OCI-LY1 (cell line): ENCODE measurements around the gene BACH2.

ENCODE experiments used
- H2AFZ ChIP-seq: fragments of 200-600 bp; sonication (generic), shearing (Covaris generic); 2 replicates; pipeline ENCODE4 v1.6.0; 2014; ENCODE audit warnings: antibody characterized with exemption, mild to moderate bottlenecking, low read length
- H3F3A ChIP-seq: fragments of 200-600 bp; sonication (generic), shearing (Covaris generic); 2 replicates; pipeline ENCODE4 v1.6.0; 2014; ENCODE audit warnings: mild to moderate bottlenecking, antibody characterized with exemption, low read length, moderate library complexity; ENCODE audit not compliant: insufficient read depth
- H3K27ac ChIP-seq: fragments of 200-600 bp; sonication (generic); 2 replicates; pipeline ENCODE4 v1.5.1; 2014; ENCODE audit warnings: low read length, mixed run types, mild to moderate bottlenecking, low read depth; ENCODE audit not compliant: poor library complexity, severe bottlenecking
- H3K27me3 ChIP-seq: fragments of 200-600 bp; sonication (generic); 2 replicates; pipeline ENCODE4 v1.6.0; 2014; ENCODE audit warnings: antibody characterized with exemption, mild to moderate bottlenecking, low read length, moderate library complexity; ENCODE audit not compliant: insufficient read depth
- H3K36me3 ChIP-seq: fragments of 200-600 bp; sonication (generic); 2 replicates; pipeline ENCODE4 v1.6.1; 2014; ENCODE audit warnings: mild to moderate bottlenecking, antibody characterized with exemption, low read length, moderate library complexity, mixed read lengths; ENCODE audit not compliant: insufficient read depth
- H3K4me1 ChIP-seq: fragments of 200-600 bp; sonication (generic); 2 replicates; pipeline ENCODE4 v1.5.1; 2014; ENCODE audit warnings: mild to moderate bottlenecking, low read length, moderate library complexity; ENCODE audit not compliant: insufficient read depth, severe bottlenecking
- H3K4me2 ChIP-seq: fragments of 200-600 bp; sonication (generic), shearing (Covaris generic); 2 replicates; pipeline ENCODE4 v1.6.1; 2014; ENCODE audit warnings: low read length
- H3K4me3 ChIP-seq: fragments of 200-600 bp; sonication (generic); 2 replicates; pipeline ENCODE4 v1.5.1; 2014; ENCODE audit warnings: low read length, low read depth, mild to moderate bottlenecking, mixed read lengths; ENCODE audit not compliant: poor library complexity, severe bottlenecking
- H3K79me2 ChIP-seq: fragments of 200-600 bp; shearing (Covaris generic); 2 replicates; pipeline ENCODE4 v1.6.1; 2016; ENCODE audit warnings: mixed run types, low read length, mixed read lengths; ENCODE audit not compliant: insufficient read depth
- H3K9ac ChIP-seq: fragments of 200-600 bp; sonication (generic), shearing (Covaris generic); 2 replicates; pipeline ENCODE4 v1.6.1; 2014; ENCODE audit warnings: mild to moderate bottlenecking, low read length, mixed read lengths
- H3K9me2 ChIP-seq: fragments of 200-600 bp; sonication (generic), shearing (Covaris generic); 2 replicates; pipeline ENCODE4 v1.6.1; 2014; ENCODE audit warnings: low read depth, mild to moderate bottlenecking, low read length, mixed read lengths
- H3K9me3 ChIP-seq: fragments of 200-600 bp; shearing (Covaris generic); 2 replicates; pipeline ENCODE4 v1.6.1; 2014; ENCODE audit warnings: low read length, mixed read lengths
- H4K20me1 ChIP-seq: fragments of 200-600 bp; sonication (generic), shearing (Covaris generic); 2 replicates; pipeline ENCODE4 v1.6.0; 2016; ENCODE audit warnings: mild to moderate bottlenecking, low read length; ENCODE audit not compliant: insufficient read depth
- CTCF ChIP-seq: fragments of 200-600 bp; sonication (generic), shearing (Covaris generic); IDR thresholded peaks from 2 replicates; pipeline ENCODE4 v1.5.1; 2017; ENCODE audit warnings: mild to moderate bottlenecking, antibody characterized with exemption, low read length, moderate library complexity, mixed read lengths
- EZH2 ChIP-seq: fragments of 200-600 bp; sonication (generic), shearing (Covaris generic); IDR thresholded peaks from 2 replicates; pipeline ENCODE4 v1.8.0; 2017; ENCODE audit warnings: borderline replicate concordance, mixed run types, mild to moderate bottlenecking, antibody characterized with exemption, low read length, moderate library complexity, mixed read lengths

The BACH2 gene

GRCh38 chr6:90098001-90098531, 198.6 kb downstream of the BACH2 start:
- Histone ChIP-seq H3F3A (no peaks in the 10 kb centered on the region), H3K9me2 (no peaks in the 10 kb centered on the region), H3K27ac (no peak overlapping the region), H3K4me3 (no peak overlapping the region), H2AFZ (no peak overlapping the region), H3K79me2 (peaks cover 85% of the 10 kb centered on the region), H3K9me3 (no peaks in the 10 kb centered on the region), H3K9ac (no peak overlapping the region), H3K4me2 (no peak overlapping the region), H3K27me3 (no peaks in the 10 kb centered on the region), H3K36me3 (peaks cover 43% of the 10 kb centered on the region), H4K20me1 (no peaks in the 10 kb centered on the region), H3K4me1 (peaks cover 36% of the 10 kb centered on the region)
- TF ChIP-seq EZH2: no peak
- TF ChIP-seq CTCF: peak; percentile 21; the same call in 1 of the 2 replicates

GRCh38 chr6:90097356-90097755, 199.3 kb downstream of the BACH2 start:
- Histone ChIP-seq H3K9me2 (no peaks in the 10 kb centered on the region), H3K27ac (no peak overlapping the region), H4K20me1 (no peaks in the 10 kb centered on the region), H3F3A (no peaks in the 10 kb centered on the region), H3K4me3 (no peak overlapping the region), H3K36me3 (peaks cover 43% of the 10 kb centered on the region), H3K9me3 (no peaks in the 10 kb centered on the region), H2AFZ (no peak overlapping the region), H3K4me1 (peaks cover 36% of the 10 kb centered on the region), H3K79me2 (peaks cover 92% of the 10 kb centered on the region), H3K27me3 (no peaks in the 10 kb centered on the region), H3K4me2 (no peak overlapping the region), H3K9ac (no peak overlapping the region)
- TF ChIP-seq CTCF: no peak
- TF ChIP-seq EZH2: no peak

- H3K27me3 ChIP-seq: no peaks in the 10 kb centered on the region
- H3K27ac ChIP-seq: peak overlapping the region; percentile 11
- H4K20me1 ChIP-seq: no peaks in the 10 kb centered on the region
- no peak overlapping the region for H3K9ac ChIP-seq
- no peak overlapping the region for H3K4me2 ChIP-seq
- no peak overlapping the region for H3K4me3 ChIP-seq
- peaks cover 91% of the 10 kb centered on the region for H3K79me2 ChIP-seq
- TF ChIP-seq EZH2: no peak
- no peak for TF ChIP-seq CTCF
- H3K9me3 ChIP-seq: no peaks in the 10 kb centered on the region
- H3K9me2 ChIP-seq: no peaks in the 10 kb centered on the region
- no peak overlapping the region for H2AFZ ChIP-seq
- H3F3A ChIP-seq: no peaks in the 10 kb centered on the region
- peaks cover 36% of the 10 kb centered on the region for H3K4me1 ChIP-seq
- peaks cover 38% of the 10 kb centered on the region for H3K36me3 ChIP-seq
Measured at GRCh38 chr6:90096818-90097217, 199.8 kb downstream of the BACH2 start.
